Activated CD4-positive, alpha-beta T cell treated with anti-CD3 and anti-CD28 coated beads, Interleukin-2, amount 50 U/mL, for 48 hours (primary cell): ENCODE measurements around the gene NME5.
A peak's percentile ranks its signal among the peaks of the same experiment; 100 is the strongest.
"Not testable (repeated sequence)": the region's sequence is repeated elsewhere in the genome, so short reads cannot be mapped to it uniquely, and the experiment has no call there.

Source experiments
- DNase-seq, 2 experiments: peaks; one replicate each; pipeline ENCODE4 v3.0.0-alpha.2; 2020

NME5 gene

GRCh38 chr5:138138949-138139780 is at the start of gene NME5:
Gene NME5, minus strand, starts transcription at chr5:138139428. Its CDS starts 648 bp downstream, at chr5:138138780.
- DNase-seq, result peak in 1 of 2 experiments; percentile 7

- no peak for DNase-seq
Observed at GRCh38 chr5:138188626-138189025, 49.4 kb upstream of the NME5 start.

GRCh38 chr5:138186002-138186447 is 46.8 kb upstream of the NME5 start:
- no peak for DNase-seq

GRCh38 chr5:138182808-138183207 is 43.6 kb upstream of the NME5 start:
- DNase-seq, result no peak

DNA sequence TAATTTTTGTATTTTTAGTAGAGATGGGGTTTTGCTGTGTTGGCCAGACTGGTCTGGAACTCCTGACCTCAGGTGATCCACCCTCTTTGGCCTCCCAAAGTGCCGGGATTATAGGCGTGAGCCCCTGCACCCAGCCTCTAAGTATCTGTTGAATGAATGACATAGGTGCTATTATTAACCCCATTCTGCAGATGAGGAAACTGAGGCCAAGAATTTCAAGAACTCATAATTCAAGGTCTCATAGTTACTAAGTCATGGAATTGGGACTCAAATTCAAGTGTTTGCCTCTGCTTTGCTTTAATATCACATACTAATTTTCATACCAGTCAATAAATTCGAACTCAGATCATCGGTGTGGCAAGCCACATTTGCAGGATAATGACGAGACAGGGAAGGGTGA is 41.6 kb upstream of the NME5 start:
- no peak for DNase-seq

GRCh38 chr5:138180183-138180782 is 41.1 kb upstream of the NME5 start:
- DNase-seq, result no peak

GRCh38 chr5:138179277-138179857 is 40.1 kb upstream of the NME5 start:
- DNase-seq, result peak; percentile 10 to 18

GRCh38 chr5:138178516-138179276 is 39.5 kb upstream of the NME5 start, which contains the start of the genes BRD8 and KIF20A:
Gene BRD8, minus strand, starts transcription at chr5:138178630. Its CDS starts 16 bp downstream, at chr5:138178614.
Gene KIF20A, plus strand, starts transcription at chr5:138179112. Its CDS starts 569 bp downstream, at chr5:138179681.
- DNase-seq, result peak; percentile 92 to 96

- peak; percentile 33 to 37 for DNase-seq
Observed at GRCh38 chr5:138177941-138178515, 38.8 kb upstream of the NME5 start.

DNA sequence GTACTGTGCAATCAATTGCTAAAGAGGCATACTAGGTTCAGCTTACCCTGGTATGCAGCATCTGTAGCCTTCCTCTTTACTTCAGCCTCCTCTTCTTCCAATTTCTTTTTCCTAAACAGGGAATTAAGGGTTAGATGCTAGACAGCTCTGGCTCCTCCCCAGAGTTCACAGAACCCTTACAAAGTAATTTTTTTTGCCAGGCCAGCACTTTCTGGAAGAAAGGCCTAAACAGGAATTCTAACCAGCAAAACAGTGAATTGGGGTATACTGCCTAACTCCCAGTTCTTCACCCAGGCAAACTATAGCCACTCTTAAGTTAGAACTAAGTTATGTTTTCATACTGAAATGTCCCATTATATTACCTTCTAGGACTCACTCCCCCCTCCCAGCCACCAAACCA is 31.1 kb upstream of the NME5 start:
- no peak for DNase-seq

GRCh38 chr5:138169124-138169523 is 29.9 kb upstream of the NME5 start:
- no peak for DNase-seq

- no peak for DNase-seq
Observed at GRCh38 chr5:138163721-138164120, 24.5 kb upstream of the NME5 start.

DNA sequence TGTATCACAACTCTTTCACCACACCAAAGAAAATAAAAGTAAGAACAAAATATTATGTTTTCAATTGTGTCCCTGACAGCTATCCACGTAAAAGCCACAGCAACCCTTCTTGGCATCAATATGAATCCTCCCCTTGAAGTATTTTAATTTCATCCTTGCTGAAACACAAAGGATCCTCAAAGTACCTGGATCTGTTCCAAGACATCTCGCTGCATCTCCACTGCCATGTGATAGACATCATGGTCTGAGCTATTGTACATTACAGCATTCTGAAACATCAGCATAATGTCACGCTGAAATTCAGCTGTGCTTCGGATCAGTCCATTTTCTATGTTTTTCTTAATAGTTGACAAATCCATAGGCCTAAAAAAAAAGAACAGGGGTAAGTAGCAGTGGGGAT is 21.5 kb upstream of the NME5 start:
- DNase-seq, result no peak

GRCh38 chr5:138159666-138160065 is 20.4 kb upstream of the NME5 start:
- no peak for DNase-seq

GRCh38 chr5:138157626-138158025 is 18.4 kb upstream of the NME5 start:
- DNase-seq, result no peak

DNA sequence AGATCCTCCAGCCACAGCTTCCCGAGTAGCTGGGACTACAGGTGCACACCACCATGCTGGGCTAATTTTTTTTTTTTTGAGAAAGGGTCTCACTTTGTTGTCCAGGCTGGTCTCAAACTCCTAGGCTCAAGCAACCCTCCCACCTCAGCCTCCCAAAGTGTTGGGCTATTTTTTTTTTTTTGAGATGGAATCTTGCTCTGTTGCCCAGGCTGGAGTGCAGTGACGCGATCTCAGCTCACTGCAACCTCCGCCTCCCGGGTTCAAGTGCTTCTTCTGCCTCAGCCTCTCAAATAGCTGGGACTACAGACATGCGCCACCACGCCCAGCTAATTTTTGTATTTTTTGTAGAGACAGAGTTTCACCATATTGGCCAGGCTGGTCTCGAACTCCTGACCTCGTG is 16.7 kb upstream of the NME5 start:
- DNase-seq, result not testable (repeated sequence)

DNA sequence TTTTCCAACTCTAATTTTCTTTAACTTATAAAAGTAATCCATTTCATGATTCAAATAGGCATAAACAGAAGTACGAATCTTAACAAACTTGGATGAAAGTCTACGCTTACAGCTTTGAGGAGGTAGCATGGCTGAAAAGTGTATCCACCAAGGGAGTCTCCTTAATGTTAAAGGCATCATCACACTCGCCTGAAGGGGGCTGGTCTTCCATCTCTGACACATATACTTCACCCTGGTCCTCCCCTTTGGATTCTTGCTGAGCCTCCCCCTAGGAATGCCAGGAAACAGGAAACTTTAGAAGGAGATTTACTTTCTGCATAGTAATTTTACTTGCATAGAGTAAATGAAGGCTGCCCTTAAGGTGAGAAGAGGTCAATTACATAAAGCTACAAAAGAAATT is 10.3 kb upstream of the NME5 start:
- no peak for DNase-seq

GRCh38 chr5:138148811-138149210 is 9.6 kb upstream of the NME5 start:
- DNase-seq, result no peak

DNA sequence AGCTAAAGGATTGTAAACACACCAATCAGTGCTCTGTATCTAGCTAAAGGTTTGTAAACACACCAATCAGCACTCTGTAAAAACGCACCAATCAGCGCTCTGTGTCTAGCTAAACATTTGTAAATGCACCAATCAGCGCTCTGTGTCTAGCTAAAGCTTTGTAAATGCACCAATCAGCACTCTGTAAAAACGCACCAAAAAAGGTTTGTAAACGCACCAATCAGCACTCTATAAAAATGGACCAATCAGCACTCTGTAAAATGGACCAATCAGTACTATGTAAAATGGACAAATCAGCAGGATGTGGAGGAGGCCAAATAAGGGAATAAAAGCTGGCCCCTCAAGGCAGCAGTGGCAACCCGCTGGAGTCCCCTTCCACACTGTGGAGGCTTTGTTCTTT is 4.3 kb upstream of the NME5 start:
- DNase-seq, result not testable (repeated sequence)

GRCh38 chr5:138141734-138142133 is 2.5 kb upstream of the NME5 start:
- no peak for DNase-seq

- no peak for DNase-seq
Observed at GRCh38 chr5:138140268-138140667, 1.0 kb upstream of the NME5 start.

GRCh38 chr5:138139781-138140090 is 508 bp upstream of the NME5 start:
- no peak for DNase-seq

DNA sequence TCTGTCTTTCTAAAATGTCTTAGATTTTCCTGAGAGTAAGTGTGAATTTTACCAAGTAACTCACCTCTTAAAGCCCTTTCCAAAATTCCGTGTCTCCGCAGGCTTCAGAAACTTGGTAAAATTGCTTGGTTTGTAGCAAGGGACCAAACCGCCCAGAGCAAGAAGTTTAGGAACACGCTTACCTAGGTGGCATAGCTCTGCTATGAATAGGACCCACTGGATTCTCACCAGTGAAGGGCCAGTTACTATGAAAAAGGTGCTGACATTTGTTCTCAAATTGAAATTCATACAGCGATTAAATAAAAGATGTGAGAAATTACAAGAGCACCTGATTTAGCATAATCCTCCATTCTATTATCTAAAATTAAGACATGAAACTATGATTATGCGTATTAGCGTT is 6.7 kb downstream of the NME5 start:
- DNase-seq, result no peak
